Umbilical cord (tissue), 2 donors: ENCODE measurements around the gene PARD3. TPM values are rescaled to one million over a fixed set of nuclear protein-coding genes. Genes with fewer than 3 reads are reported as not detected.
A peak's percentile ranks its signal among the peaks of the same experiment; 100 is the strongest.

ENCODE experiments used
- DNase-seq: peaks from one replicate; pipeline ENCODE4 v3.0.0-alpha.2; 2015; ENCODE audit warnings: low spot score
- total RNA-seq: library from RNA; depleted of rRNA; stranded (reverse); fragments of >200 nt; gene quantifications from one replicate; pipeline ENCODE4 v1.2.3, GENCODE V29; 2014; ENCODE audit warnings: low replicate concordance; ENCODE audit not compliant: insufficient read depth

The PARD3 gene
- total RNA-seq, 1 donor from 2014 or later, result 27.0 TPM

- DNase-seq, result no peak
Measured at GRCh38 chr10:34624323-34625153, 190.6 kb downstream of the PARD3 start.

- DNase-seq, result no peak
Measured at GRCh38 chr10:34622945-34623344, 192.2 kb downstream of the PARD3 start.

- DNase-seq, result no peak
Measured at GRCh38 chr10:34618611-34619010, 196.5 kb downstream of the PARD3 start.

- DNase-seq, result no peak
Measured at GRCh38 chr10:34615770-34616169, 199.3 kb downstream of the PARD3 start.

GRCh38 chr10:34613491-34613890 lies 201.6 kb downstream of the PARD3 start:
- no peak for DNase-seq

- no peak for DNase-seq
Measured at GRCh38 chr10:34612938-34613337, 202.2 kb downstream of the PARD3 start.

- DNase-seq, result no peak
Measured at GRCh38 chr10:34612446-34612845, 202.7 kb downstream of the PARD3 start.

GRCh38 chr10:34609287-34609940 lies 205.7 kb downstream of the PARD3 start:
- DNase-seq, result no peak

- peak; percentile 16 for DNase-seq
Measured at GRCh38 chr10:34607894-34608293, 207.2 kb downstream of the PARD3 start.

GRCh38 chr10:34606890-34607289 lies 208.2 kb downstream of the PARD3 start:
- DNase-seq, result no peak

GRCh38 chr10:34602478-34602877 lies 212.6 kb downstream of the PARD3 start:
- no peak for DNase-seq

GRCh38 chr10:34601691-34602090 lies 213.4 kb downstream of the PARD3 start:
- DNase-seq, result no peak

- peak; percentile 55 for DNase-seq
Measured at GRCh38 chr10:34599026-34599795, 215.9 kb downstream of the PARD3 start.

GRCh38 chr10:34596351-34596750 lies 218.7 kb downstream of the PARD3 start:
- DNase-seq, result no peak

- no peak for DNase-seq
Measured at GRCh38 chr10:34593930-34594329, 221.2 kb downstream of the PARD3 start.

- DNase-seq, result no peak
Measured at GRCh38 chr10:34593374-34593890, 221.7 kb downstream of the PARD3 start.

GRCh38 chr10:34590793-34591192 lies 224.3 kb downstream of the PARD3 start:
- DNase-seq, result no peak

GRCh38 chr10:34589275-34589674 lies 225.8 kb downstream of the PARD3 start:
- DNase-seq, result no peak

GRCh38 chr10:34587680-34588019 lies 227.4 kb downstream of the PARD3 start:
- DNase-seq, result no peak

GRCh38 chr10:34587002-34587679 lies 228.0 kb downstream of the PARD3 start:
- DNase-seq, result no peak

- DNase-seq, result no peak
Measured at GRCh38 chr10:34585422-34586112, 229.5 kb downstream of the PARD3 start.
